GM12875 (cell line): Measurements from ENCODE around the gene WEE1.
"Not testable (repeated sequence)": the region's sequence is repeated elsewhere in the genome, so short reads cannot be mapped to it uniquely, and the experiment has no call there.

ENCODE experiments used
- H3K4me3 ChIP-seq: one replicate; pipeline ENCODE4 v1.5.1; 2011; ENCODE audit warnings: low read depth, low read length, control low read depth
- CTCF ChIP-seq: IDR thresholded peaks from 2 replicates; pipeline ENCODE4 v1.5.1; 2011; ENCODE audit warnings: low read depth, mild to moderate bottlenecking, control low read depth, inconsistent platforms, low read length, moderate library complexity, borderline replicate concordance; ENCODE audit not compliant: insufficient read depth

Gene WEE1

GRCh38 chr11:9538548-9538947 is 34.9 kb upstream of the WEE1 start:
- no peak for TF ChIP-seq CTCF
- no peak overlapping the region for H3K4me3 ChIP-seq

GRCh38 chr11:9549216-9549615 is 24.3 kb upstream of the WEE1 start:
- H3K4me3 ChIP-seq, result not testable (repeated sequence)

GRCh38 chr11:9550191-9550628 is 23.3 kb upstream of the WEE1 start:
- no peak overlapping the region for H3K4me3 ChIP-seq
- no peak for TF ChIP-seq CTCF

- H3K4me3 ChIP-seq, result no peak overlapping the region
- TF ChIP-seq CTCF, result no peak
Observed at GRCh38 chr11:9561279-9561982, 12.0 kb upstream of the WEE1 start.

- no peak overlapping the region for H3K4me3 ChIP-seq
- TF ChIP-seq CTCF, result no peak
Observed at GRCh38 chr11:9562716-9563115, 10.8 kb upstream of the WEE1 start.

- H3K4me3 ChIP-seq, result no peak overlapping the region
- TF ChIP-seq CTCF, result no peak
Observed at GRCh38 chr11:9563196-9563730, 10.2 kb upstream of the WEE1 start.

GRCh38 chr11:9565822-9566560 is 7.5 kb upstream of the WEE1 start:
- no peak for TF ChIP-seq CTCF
- no peak overlapping the region for H3K4me3 ChIP-seq
